Measurements from ENCODE around the gene ACTG2.

DNA sequence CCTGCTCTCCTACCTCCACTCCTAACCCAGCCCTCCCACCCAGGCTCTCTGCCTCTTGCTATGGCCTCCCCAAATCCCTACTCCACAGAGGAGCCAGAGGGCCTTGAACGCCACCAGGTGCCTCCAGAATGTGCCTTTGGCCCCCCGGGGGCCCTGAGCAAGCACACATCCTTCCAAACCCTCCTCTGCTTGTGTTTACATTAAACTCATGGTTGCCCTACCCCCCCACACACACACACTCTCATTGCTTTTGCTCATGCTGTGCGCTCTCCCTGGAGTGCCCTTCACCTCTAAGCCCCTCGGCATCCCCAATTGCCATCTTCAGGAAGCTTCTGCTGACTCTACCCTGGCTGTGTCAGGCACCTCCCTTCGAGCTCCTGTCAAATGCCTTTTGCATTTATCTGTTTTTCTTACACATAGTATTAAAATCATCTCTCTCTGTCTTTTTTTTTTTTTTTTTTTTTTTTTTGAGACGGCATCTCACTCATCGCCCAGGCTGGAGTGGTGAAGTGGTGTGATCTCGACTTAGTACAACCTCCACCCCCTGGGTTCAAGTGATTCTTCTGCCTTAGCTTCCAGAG, 75.6 kb downstream of the ACTG2 start:
- no peak for TF ChIP-seq CTCF (conservative IDR thresholded peaks at IDR 0.05)
- no peak for TF ChIP-seq EZH2 (IDR thresholded peaks at IDR 0.05; ENCODE audit: low read depth)
